ENCODE measurements around the gene DNAJC5.

DNA sequence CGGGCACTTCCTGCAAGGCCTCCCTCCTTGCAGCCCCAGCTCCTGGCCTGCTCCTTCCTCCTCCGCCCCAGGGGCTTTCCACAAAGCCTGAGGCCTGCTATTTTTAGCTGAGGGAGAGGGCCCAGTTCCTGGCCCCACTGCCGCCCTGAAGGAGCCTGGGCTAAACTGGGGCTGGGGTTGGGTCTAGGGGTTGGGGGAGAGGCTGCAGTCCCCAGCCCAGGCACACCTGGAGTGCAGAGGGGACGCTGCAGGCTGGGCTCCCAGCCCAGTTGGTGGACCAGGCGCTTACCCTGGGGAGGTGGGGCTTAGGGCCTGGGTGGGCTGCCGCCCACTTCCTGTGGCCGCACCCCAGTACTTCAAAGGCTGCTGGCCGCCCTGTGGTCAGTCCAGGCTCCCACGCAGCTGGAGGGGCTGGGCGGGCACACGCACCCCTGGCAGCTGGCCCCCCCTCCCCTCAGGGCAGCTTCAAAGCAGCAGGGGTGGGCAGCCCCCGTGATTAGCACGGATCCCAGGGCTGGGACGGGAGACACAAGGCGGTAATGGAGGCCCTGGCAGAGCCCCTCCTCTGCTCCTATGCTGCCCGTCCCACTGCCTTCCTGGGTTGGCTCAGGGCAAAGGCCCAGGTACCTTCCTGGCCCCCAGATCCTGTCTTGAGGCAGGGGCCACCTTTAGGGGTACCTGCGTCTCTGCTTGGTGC lies 40.7 kb upstream of the DNAJC5 start:
- TF ChIP-seq, protein P1, sequence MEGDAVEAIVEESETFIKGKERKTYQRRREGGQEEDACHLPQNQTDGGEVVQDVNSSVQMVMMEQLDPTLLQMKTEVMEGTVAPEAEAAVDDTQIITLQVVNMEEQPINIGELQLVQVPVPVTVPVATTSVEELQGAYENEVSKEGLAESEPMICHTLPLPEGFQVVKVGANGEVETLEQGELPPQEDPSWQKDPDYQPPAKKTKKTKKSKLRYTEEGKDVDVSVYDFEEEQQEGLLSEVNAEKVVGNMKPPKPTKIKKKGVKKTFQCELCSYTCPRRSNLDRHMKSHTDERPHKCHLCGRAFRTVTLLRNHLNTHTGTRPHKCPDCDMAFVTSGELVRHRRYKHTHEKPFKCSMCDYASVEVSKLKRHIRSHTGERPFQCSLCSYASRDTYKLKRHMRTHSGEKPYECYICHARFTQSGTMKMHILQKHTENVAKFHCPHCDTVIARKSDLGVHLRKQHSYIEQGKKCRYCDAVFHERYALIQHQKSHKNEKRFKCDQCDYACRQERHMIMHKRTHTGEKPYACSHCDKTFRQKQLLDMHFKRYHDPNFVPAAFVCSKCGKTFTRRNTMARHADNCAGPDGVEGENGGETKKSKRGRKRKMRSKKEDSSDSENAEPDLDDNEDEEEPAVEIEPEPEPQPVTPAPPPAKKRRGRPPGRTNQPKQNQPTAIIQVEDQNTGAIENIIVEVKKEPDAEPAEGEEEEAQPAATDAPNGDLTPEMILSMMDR (IDR thresholded peaks at IDR 0.05; ENCODE audit: insufficient read depth, low read length, poor library complexity, severe bottlenecking): no peak
- no peak for TF ChIP-seq EZH2phosphoT487 (conservative IDR thresholded peaks at IDR 0.05; ENCODE audit: low read length)

Measured in SU-DHL-6 (cell line).